Measurements from ENCODE around the gene SLC16A10. TPM values are rescaled to one million over a fixed set of nuclear protein-coding genes. Genes with fewer than 3 reads are reported as not detected.
"Not testable (repeated sequence)": the region's sequence is repeated elsewhere in the genome, so short reads cannot be mapped to it uniquely, and the experiment has no call there.

The SLC16A10 gene
- total RNA-seq, 1 donor from 2014 or later: 5.6 TPM

DNA sequence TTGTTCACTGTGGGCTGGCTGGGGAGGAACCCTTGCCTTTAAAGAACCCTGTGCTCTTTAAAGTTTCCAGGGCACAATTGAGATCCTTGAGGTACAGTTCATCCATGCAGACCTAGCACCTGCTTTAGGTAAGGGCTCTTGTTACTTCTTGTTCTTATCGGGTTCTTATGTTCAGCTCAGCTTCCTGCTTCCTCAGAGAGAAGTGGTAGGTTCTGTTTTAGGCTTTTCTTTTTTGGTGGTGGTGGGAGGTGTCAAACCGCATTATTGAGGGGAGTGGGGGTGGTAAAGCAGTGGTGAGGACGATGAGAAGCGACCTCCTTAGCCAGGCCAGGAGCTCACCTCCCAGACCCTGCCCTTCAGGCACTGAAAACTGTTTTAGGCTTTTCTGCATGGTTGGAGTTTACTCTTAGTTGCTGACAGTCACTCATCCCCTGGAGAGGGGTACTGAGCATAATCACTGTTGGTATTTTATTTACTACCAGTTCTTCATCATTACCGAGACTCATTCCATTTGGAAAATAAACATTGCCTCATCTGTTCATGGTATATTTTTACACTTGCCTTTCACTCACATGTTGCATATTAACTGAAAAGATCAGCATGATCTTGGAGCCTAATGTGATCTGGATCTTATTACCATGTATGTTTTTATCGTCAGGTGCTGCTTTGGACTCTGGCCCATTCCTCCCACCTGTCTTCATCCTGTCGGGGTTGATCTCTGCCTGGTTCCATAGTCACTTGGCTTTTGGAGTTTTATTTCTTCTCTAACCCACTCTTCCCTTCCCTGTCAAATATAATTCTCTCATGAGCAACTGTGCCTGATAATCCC lies 35.4 kb downstream of the SLC16A10 start:
- Mint-ChIP-seq H3K27ac (ENCODE audit: unreplicated experiment) (no peak overlapping the region), H3K4me3 (no peak overlapping the region), H3K4me1 (no peaks in the 10 kb centered on the region), H3K27me3 (ENCODE audit: low read depth) (no peaks in the 10 kb centered on the region), H3K36me3 (ENCODE audit: low read depth) (no peaks in the 10 kb centered on the region), H3K9me3 (no peaks in the 10 kb centered on the region)
- TF ChIP-seq, protein P1, sequence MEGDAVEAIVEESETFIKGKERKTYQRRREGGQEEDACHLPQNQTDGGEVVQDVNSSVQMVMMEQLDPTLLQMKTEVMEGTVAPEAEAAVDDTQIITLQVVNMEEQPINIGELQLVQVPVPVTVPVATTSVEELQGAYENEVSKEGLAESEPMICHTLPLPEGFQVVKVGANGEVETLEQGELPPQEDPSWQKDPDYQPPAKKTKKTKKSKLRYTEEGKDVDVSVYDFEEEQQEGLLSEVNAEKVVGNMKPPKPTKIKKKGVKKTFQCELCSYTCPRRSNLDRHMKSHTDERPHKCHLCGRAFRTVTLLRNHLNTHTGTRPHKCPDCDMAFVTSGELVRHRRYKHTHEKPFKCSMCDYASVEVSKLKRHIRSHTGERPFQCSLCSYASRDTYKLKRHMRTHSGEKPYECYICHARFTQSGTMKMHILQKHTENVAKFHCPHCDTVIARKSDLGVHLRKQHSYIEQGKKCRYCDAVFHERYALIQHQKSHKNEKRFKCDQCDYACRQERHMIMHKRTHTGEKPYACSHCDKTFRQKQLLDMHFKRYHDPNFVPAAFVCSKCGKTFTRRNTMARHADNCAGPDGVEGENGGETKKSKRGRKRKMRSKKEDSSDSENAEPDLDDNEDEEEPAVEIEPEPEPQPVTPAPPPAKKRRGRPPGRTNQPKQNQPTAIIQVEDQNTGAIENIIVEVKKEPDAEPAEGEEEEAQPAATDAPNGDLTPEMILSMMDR (conservative IDR thresholded peaks at IDR 0.05): no peak
- DNase-seq (ENCODE audit: low read depth, low spot score): no peak

DNA sequence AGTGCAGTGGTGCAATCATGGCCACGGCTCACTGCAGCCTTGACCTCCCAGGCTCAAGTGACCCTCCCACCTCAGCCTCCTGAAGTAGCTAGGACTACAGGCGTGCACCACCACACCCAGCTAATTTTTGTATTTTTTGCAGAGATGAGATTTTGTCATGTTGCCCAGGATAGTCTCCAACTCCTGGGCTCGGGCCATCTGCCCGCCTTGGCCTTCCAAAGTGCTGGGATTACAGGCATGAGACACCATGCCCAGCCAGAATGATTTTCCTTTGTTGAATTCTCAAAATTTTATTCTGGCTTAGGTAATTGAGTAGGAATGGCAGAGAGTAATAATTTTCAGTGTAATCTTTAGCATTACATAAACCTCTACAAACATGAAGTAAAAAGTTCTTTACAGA lies 37.1 kb downstream of the SLC16A10 start:
- no peak overlapping the region for H3K4me3 Mint-ChIP-seq
- H3K27ac Mint-ChIP-seq (ENCODE audit: unreplicated experiment): no peak overlapping the region
- H3K9me3 Mint-ChIP-seq: no peaks in the 10 kb centered on the region
- no peaks in the 10 kb centered on the region for H3K27me3 Mint-ChIP-seq (ENCODE audit: low read depth)
- no peaks in the 10 kb centered on the region for H3K4me1 Mint-ChIP-seq
- TF ChIP-seq, protein P1 (conservative IDR thresholded peaks at IDR 0.05): no peak
- no peak for DNase-seq (ENCODE audit: low read depth, low spot score)
- H3K36me3 Mint-ChIP-seq (ENCODE audit: low read depth): no peaks in the 10 kb centered on the region

DNA sequence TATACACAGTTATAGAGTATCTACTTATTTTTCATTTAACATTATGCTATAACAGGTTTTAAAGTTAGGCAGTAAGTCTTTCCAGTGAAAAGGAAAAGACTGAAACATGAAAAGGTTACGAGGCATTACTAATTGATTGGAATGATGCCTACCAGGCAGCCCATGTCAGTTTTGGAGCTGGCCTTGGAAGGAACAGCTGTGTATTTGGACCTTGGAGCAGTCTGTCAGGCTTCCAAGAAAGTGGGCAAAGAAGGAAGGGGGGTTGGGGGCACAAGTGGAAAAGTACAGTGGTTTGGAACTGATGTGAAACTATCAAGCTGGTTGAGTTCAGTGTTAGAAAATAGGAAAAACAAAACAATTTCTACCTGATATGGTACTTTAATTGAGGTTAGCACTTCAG lies 41.7 kb downstream of the SLC16A10 start:
- H3K27me3 Mint-ChIP-seq (ENCODE audit: low read depth): no peaks in the 10 kb centered on the region
- no peaks in the 10 kb centered on the region for H3K9me3 Mint-ChIP-seq
- no peak overlapping the region for H3K27ac Mint-ChIP-seq (ENCODE audit: unreplicated experiment)
- H3K36me3 Mint-ChIP-seq (ENCODE audit: low read depth): no peaks in the 10 kb centered on the region
- no peak for DNase-seq (ENCODE audit: low read depth, low spot score)
- TF ChIP-seq, protein P1 (conservative IDR thresholded peaks at IDR 0.05): no peak
- no peak overlapping the region for H3K4me3 Mint-ChIP-seq
- no peaks in the 10 kb centered on the region for H3K4me1 Mint-ChIP-seq

DNA sequence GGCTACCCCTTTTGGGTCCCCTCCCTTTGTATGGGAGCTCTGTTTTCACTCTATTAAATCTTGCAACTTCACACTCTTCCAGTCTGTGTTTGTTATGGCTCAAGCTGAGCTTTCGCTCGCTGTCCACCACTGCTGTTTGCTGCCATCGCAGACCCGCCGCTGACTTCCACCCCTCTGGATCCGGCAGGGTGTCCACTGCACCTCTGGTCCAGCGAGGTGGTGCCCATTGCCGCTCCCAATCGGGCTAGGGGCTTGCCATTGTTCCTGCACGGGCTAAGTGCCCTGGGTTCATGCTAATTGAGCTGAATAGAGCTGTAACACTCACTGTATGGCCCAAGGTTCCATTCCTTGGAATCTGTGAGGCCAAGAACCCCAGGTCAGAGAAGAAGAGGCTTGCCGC lies 43.7 kb downstream of the SLC16A10 start:
- H3K27ac Mint-ChIP-seq (ENCODE audit: unreplicated experiment); H3K36me3 Mint-ChIP-seq (ENCODE audit: low read depth); H3K4me3 Mint-ChIP-seq; DNase-seq (ENCODE audit: low read depth, low spot score); H3K27me3 Mint-ChIP-seq (ENCODE audit: low read depth); H3K4me1 Mint-ChIP-seq; H3K9me3 Mint-ChIP-seq: not testable (repeated sequence)

DNA sequence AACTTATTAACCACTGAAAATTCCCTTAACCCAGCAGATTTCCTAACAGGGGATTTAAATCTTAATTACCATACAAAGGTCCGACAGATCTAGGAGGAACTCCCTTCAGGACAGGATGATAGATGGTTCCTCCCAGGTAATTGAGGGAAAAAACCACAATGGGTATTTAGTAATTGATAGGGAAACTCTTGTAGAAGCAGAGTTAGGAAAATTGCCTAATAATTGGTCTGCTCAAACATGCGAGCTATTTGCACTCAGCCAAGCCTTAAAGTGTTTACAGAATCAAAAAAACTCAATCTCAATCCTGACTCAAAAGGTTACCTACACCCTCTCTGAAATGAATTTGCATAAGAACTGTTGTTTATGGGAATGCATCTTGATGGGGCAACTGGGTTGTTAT lies 45.4 kb downstream of the SLC16A10 start:
- DNase-seq (ENCODE audit: low read depth, low spot score); H3K27ac Mint-ChIP-seq (ENCODE audit: unreplicated experiment); H3K4me1 Mint-ChIP-seq; H3K4me3 Mint-ChIP-seq; H3K36me3 Mint-ChIP-seq (ENCODE audit: low read depth); H3K27me3 Mint-ChIP-seq (ENCODE audit: low read depth); H3K9me3 Mint-ChIP-seq: not testable (repeated sequence)

DNA sequence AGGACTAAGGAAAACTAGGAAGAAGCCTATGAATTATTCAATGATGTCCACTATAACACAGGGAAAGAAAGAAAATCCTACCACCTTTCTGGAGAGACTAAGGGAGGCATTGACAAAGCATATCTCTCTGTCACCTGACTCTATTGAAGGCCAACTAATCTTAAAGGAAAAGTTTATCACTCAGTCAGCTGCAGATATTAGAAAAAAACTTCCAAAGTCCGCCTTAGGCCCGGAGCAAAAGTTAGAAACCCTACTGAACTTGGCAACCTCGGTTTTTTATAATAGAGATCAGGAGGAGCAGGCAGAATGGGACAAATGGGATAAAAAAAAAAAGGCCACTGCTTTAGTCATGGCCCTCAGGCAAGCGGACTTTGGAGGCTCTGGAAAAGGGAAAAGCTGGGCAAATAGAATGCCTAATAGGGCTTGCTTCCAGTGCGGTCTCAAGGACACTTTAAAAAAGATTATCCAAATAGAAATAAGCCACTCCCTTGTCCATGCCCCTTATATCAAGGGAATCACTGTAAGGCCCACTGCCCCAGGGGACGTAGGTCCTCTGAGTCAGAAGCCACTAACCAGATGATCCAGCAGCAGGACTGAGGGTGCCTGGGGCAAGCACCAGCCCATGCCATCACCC lies 47.0 kb downstream of the SLC16A10 start:
- H3K27me3 Mint-ChIP-seq (ENCODE audit: low read depth); H3K36me3 Mint-ChIP-seq (ENCODE audit: low read depth); H3K4me1 Mint-ChIP-seq; H3K4me3 Mint-ChIP-seq; H3K9me3 Mint-ChIP-seq; DNase-seq (ENCODE audit: low read depth, low spot score): not testable (repeated sequence)
- peak overlapping the region; percentile 53 for H3K27ac Mint-ChIP-seq (ENCODE audit: unreplicated experiment)

DNA sequence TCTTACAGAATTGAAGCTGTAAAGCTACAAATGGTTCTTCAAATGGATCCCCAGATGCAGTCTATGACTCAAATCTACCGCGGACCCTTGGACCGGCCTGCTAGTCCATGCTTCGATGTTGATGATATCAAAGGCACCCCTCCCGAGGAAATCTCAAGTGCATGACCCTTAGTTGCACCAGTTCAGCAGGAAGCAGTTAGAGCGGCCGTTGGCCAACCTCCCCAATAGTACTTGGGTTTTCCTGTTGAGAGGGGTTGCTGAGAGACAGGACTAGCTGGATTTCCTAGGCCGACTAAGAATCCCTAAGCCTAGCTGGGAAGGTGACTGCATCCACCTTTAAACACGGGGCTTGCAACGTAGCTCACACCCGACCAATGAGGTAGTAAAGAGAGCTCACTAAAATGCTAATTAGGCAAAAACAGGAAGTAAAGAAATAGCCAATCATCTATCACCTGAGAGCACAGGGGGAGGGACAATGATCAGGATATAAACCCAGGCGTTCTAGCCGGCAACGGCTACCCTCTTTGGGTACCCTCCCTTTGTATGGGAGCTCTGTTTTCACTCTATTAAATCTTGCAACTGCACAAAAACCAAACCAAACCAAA lies 50.3 kb downstream of the SLC16A10 start:
- H3K27me3 Mint-ChIP-seq (ENCODE audit: low read depth); H3K36me3 Mint-ChIP-seq (ENCODE audit: low read depth); DNase-seq (ENCODE audit: low read depth, low spot score); H3K27ac Mint-ChIP-seq (ENCODE audit: unreplicated experiment); H3K9me3 Mint-ChIP-seq; H3K4me3 Mint-ChIP-seq; H3K4me1 Mint-ChIP-seq: not testable (repeated sequence)

Measured in neural crest cell (in vitro differentiated cells).